ENCODE measurements around the gene TMEM174.

The TMEM174 gene, protein sequence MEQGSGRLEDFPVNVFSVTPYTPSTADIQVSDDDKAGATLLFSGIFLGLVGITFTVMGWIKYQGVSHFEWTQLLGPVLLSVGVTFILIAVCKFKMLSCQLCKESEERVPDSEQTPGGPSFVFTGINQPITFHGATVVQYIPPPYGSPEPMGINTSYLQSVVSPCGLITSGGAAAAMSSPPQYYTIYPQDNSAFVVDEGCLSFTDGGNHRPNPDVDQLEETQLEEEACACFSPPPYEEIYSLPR

DNA sequence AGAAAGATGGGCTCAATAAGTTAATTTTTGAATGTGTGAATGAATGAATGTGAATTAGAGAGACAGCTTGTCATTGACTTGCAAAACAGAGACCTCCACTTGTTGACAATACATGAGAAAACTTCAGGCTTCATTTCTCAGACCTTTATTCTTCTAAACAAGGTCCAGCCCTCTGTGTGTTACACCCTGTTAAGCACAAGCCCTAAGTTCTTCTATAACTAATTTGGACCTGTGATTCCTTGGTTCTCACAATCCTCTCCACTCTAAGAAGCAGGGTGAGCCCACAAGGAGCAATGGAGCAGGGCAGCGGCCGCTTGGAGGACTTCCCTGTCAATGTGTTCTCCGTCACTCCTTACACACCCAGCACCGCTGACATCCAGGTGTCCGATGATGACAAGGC lies at the start of gene TMEM174:
TMEM174 (plus strand) TSS at position 243 of the 400 bp plus-strand sequence; CDS start at position 294, 51 bp downstream.
- TF ChIP-seq, protein P1, sequence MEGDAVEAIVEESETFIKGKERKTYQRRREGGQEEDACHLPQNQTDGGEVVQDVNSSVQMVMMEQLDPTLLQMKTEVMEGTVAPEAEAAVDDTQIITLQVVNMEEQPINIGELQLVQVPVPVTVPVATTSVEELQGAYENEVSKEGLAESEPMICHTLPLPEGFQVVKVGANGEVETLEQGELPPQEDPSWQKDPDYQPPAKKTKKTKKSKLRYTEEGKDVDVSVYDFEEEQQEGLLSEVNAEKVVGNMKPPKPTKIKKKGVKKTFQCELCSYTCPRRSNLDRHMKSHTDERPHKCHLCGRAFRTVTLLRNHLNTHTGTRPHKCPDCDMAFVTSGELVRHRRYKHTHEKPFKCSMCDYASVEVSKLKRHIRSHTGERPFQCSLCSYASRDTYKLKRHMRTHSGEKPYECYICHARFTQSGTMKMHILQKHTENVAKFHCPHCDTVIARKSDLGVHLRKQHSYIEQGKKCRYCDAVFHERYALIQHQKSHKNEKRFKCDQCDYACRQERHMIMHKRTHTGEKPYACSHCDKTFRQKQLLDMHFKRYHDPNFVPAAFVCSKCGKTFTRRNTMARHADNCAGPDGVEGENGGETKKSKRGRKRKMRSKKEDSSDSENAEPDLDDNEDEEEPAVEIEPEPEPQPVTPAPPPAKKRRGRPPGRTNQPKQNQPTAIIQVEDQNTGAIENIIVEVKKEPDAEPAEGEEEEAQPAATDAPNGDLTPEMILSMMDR (IDR thresholded peaks at IDR 0.05; ENCODE audit: control insufficient read depth, extremely low read depth, insufficient read depth): no peak
- H3K4me3 ChIP-seq (ENCODE audit: low read depth, low read length): no peak within 1 kb of the TSS
- DNase-seq (ENCODE audit: low read depth): no peak

DNA sequence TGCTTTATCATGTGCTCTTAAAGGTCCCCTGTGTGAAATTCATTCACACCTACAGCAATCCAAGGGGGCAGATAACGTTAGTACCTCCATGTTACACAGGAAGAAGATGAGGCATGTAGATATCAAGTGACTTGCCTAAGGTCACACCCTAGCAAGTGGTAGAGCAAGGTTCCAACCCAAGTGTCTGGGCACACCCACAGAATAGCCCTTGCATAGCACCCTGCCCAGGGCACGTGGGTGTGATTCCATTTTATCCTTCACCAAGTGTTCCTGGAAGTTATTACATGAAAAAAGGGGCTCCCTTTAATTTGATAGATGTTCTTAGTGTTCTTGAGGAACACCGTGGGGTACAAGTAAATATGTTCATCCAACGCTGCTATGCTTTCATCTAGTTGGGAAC lies 47.7 kb upstream of the TMEM174 start:
- TF ChIP-seq, protein P1 (IDR thresholded peaks at IDR 0.05; ENCODE audit: control insufficient read depth, extremely low read depth, insufficient read depth): no peak
- no peak for DNase-seq (ENCODE audit: low read depth)
- no peak overlapping the region for H3K4me3 ChIP-seq (ENCODE audit: low read depth, low read length)

DNA sequence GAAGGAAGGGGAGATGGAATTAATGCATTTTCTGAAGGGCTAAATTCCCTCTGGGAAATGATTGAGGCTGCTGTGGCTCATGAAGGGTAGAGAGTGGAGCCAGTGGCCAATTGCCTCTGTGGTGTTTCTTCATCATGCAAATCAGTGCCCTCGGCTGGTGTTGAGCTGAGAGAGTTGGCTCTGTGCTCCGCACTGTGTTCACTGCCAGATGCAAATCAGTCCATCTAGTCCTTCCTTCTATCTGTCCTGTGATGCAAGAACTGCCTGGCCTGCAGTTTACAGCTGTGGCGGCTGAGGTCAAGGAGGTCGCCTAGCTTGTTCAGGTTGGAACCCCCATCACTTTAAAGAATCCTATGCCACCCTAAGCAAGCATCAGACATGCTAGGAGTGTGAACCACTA lies 46.6 kb upstream of the TMEM174 start:
- DNase-seq (ENCODE audit: low read depth): no peak
- TF ChIP-seq, protein P1 (IDR thresholded peaks at IDR 0.05; ENCODE audit: control insufficient read depth, extremely low read depth, insufficient read depth): no peak

DNA sequence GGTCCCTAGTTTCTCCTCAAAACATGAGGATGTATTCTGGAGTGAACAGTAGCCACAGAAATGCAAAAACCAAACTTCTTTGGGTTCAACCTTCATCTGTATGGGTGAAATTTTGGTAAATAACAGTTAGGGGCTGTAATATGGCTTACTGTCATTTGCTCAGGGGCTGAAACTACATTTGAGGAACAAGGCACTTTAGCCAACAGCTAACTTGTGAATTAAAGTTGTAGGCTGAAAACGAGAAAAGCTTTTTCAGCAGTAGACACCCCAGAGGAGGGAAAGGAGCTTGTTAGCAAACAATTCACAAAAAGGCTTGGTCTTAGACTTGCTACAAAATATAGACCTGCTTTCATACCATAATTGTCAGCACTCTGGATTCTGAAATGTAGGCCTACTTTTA lies 46.0 kb upstream of the TMEM174 start:
- no peak for DNase-seq (ENCODE audit: low read depth)
- TF ChIP-seq, protein P1 (IDR thresholded peaks at IDR 0.05; ENCODE audit: control insufficient read depth, extremely low read depth, insufficient read depth): no peak

More for the DNA sequence above, 46.6 kb upstream of the TMEM174 start:
- H3K4me3 ChIP-seq (ENCODE audit: low read depth, low read length): no peak overlapping the region

DNA sequence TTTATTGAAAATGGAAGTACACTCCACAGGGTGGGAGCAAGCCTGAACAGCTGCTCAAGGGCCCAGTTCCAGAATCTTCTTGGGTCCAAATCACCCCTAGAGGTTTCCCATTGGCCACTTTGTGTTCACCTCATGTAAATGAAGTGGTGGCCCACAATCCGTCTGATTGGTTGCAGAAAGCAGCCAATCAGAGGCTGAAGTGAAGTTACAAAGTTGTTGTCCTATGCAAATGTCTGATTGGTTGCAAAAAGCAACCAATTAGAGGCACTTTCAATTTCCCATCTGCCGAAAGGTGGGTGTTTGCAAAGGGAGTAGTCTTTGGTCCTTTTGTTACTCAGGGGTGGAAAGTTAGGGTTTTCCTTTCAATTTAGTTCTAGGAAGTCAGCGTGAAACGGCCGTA lies 43.9 kb upstream of the TMEM174 start:
- H3K4me3 ChIP-seq (ENCODE audit: low read depth, low read length): no peak overlapping the region
- TF ChIP-seq, protein P1 (IDR thresholded peaks at IDR 0.05; ENCODE audit: control insufficient read depth, extremely low read depth, insufficient read depth): no peak

More for the DNA sequence above, 46.0 kb upstream of the TMEM174 start:
- H3K4me3 ChIP-seq (ENCODE audit: low read depth, low read length): no peak overlapping the region

DNA sequence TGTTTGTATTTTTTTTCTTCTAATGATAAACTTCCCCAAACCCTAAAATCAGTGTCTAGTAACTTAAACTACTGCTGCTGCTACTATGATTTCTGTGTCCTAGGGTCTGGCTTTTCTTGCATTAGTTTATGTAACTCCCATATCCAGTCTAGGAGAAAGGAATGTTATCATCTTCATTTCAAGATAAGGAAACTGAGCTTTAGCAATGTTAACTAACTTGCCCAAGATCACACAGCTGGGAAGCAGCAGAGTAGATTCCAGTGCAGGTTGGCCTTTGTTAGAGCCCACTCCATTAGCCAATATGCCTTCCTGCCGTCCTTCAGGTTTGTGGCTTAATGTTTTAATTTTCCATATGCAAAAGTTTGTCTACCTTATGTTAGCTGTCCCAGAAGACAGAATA lies 42.2 kb upstream of the TMEM174 start:
- H3K4me3 ChIP-seq (ENCODE audit: low read depth, low read length): no peak overlapping the region
- DNase-seq (ENCODE audit: low read depth): no peak
- TF ChIP-seq, protein P1 (IDR thresholded peaks at IDR 0.05; ENCODE audit: control insufficient read depth, extremely low read depth, insufficient read depth): no peak

More for the DNA sequence above, 43.9 kb upstream of the TMEM174 start:
- no peak for DNase-seq (ENCODE audit: low read depth)

Measured in LNCaP clone FGC (cell line).